ENCODE measurements around the gene IGSF6. TPM values are rescaled to one million over a fixed set of nuclear protein-coding genes. Genes with fewer than 3 reads are reported as not detected.

Gene IGSF6
- total and polyA plus RNA-seq, 2 of the 13 experiments (the other 11 are each of a cell fraction or from before 2014, with no cell fraction given): not detected

GRCh38 chr16:21628121-21628726, 24.2 kb downstream of the IGSF6 start (continued):
- peak; percentile 76 for TF ChIP-seq ZBTB33 (CRISPR knock-in tag; IDR thresholded peaks at IDR 0.05)
- TF ChIP-seq ZNF460 (CRISPR knock-in tag; IDR thresholded peaks at IDR 0.05; ENCODE audit: borderline replicate concordance): peak; percentile 94
- TF ChIP-seq DDIT3 (CRISPR knock-in tag; IDR thresholded peaks at IDR 0.05): no peak
- peak; percentile 28 for TF ChIP-seq TEAD3 (CRISPR knock-in tag; optimal IDR thresholded peaks at IDR 0.05; ENCODE audit: borderline replicate concordance)
- TF ChIP-seq LCORL (IDR thresholded peaks at IDR 0.05): peak; percentile 44; the same call in 1 of the 2 replicates
- no peak for TF ChIP-seq LCORL (CRISPR knock-in tag; IDR thresholded peaks at IDR 0.05)
- TF ChIP-seq SOX6 (IDR thresholded peaks at IDR 0.05): no peak
- TF ChIP-seq SOX6 (CRISPR knock-in tag; IDR thresholded peaks at IDR 0.05): peak; percentile 59
- peak; percentile 77; the same call in 1 of the 2 replicates for TF ChIP-seq ZNF362 (CRISPR knock-in tag; IDR thresholded peaks at IDR 0.05; ENCODE audit: borderline replicate concordance)
- TF ChIP-seq FOXP1 (IDR thresholded peaks at IDR 0.05): no peak
- peak; percentile 72 for TF ChIP-seq FOXP1 (CRISPR knock-in tag; IDR thresholded peaks at IDR 0.05)
- peak; percentile 69 for TF ChIP-seq PATZ1 (CRISPR knock-in tag; IDR thresholded peaks at IDR 0.05)
- no peak; the same call in 1 of the 2 replicates for TF ChIP-seq IRF2 (CRISPR knock-in tag; IDR thresholded peaks at IDR 0.05)
- peak; percentile 40; the same call in 1 of the 2 replicates for TF ChIP-seq THAP11 (CRISPR knock-in tag; IDR thresholded peaks at IDR 0.05)
- TF ChIP-seq ZNF34 (CRISPR knock-in tag; IDR thresholded peaks at IDR 0.05; ENCODE audit: borderline replicate concordance): no peak
- TF ChIP-seq RARA (CRISPR knock-in tag; IDR thresholded peaks at IDR 0.05): peak; percentile 47
- TF ChIP-seq ELF3 (CRISPR knock-in tag; IDR thresholded peaks at IDR 0.05): 0 out of 2 replicates have a peak, but pooled peaks have one; percentile 9
- TF ChIP-seq HHEX (CRISPR knock-in tag; IDR thresholded peaks at IDR 0.05): 0 out of 2 replicates have a peak, but pooled peaks have one; percentile 6
- TF ChIP-seq FOXP4 (CRISPR knock-in tag; IDR thresholded peaks at IDR 0.05): peak; percentile 37; the same call in 1 of the 2 replicates
- TF ChIP-seq ASH2L (IDR thresholded peaks at IDR 0.05; ENCODE audit: insufficient read length, low read depth, low read length): peak; percentile 25
- no peak for TF ChIP-seq MAFG (CRISPR knock-in tag; IDR thresholded peaks at IDR 0.05)
- TF ChIP-seq ZNF446 (CRISPR knock-in tag; IDR thresholded peaks at IDR 0.05): no peak
- TF ChIP-seq ZNF326 (CRISPR knock-in tag; IDR thresholded peaks at IDR 0.05; ENCODE audit: borderline replicate concordance): no peak
